Osteoblast (primary cell): ENCODE results near the gene TMPRSS3. TPM values are rescaled to one million over a fixed set of nuclear protein-coding genes. Genes with fewer than 3 reads are reported as not detected.

Experiments
- DNase-seq: peaks from one replicate; pipeline ENCODE4 v3.0.0; 2011; ENCODE audit warnings: low spot score, mixed read lengths; ENCODE audit not compliant: insufficient read length; ENCODE audit errors: missing footprints
- H2AFZ ChIP-seq: 2 replicates; pipeline ENCODE4 v1.6.0; 2011; ENCODE audit warnings: mild to moderate bottlenecking, low read length
- H3K27ac ChIP-seq: 2 replicates; pipeline ENCODE4 v1.5.1; 2011; ENCODE audit warnings: mild to moderate bottlenecking, low read depth, low read length, moderate library complexity
- H3K27me3 ChIP-seq: 2 replicates; pipeline ENCODE4 v1.6.0; 2012; ENCODE audit warnings: mild to moderate bottlenecking, control low read depth, inconsistent platforms, low read length, moderate library complexity; ENCODE audit not compliant: insufficient read depth
- H3K36me3 ChIP-seq: 2 replicates; pipeline ENCODE4 v1.5.1; 2011; ENCODE audit warnings: mild to moderate bottlenecking, low read length, control low read depth, moderate library complexity; ENCODE audit not compliant: insufficient read depth
- H3K4me1 ChIP-seq: 2 replicates; pipeline ENCODE4 v1.5.1; 2011; ENCODE audit warnings: mild to moderate bottlenecking, low read length, control low read depth, moderate library complexity; ENCODE audit not compliant: insufficient read depth
- H3K4me2 ChIP-seq: 2 replicates; pipeline ENCODE4 v1.6.0; 2011; ENCODE audit warnings: mild to moderate bottlenecking, low read length; ENCODE audit not compliant: insufficient read depth
- H3K4me3 ChIP-seq: fragments of 200-600 bp; sonication (generic); 3 replicates; pipeline ENCODE4 v1.5.1; 2012; ENCODE audit warnings: mild to moderate bottlenecking, low read length, inconsistent platforms; ENCODE audit not compliant: insufficient read depth
- H3K79me2 ChIP-seq: 2 replicates; pipeline ENCODE4 v1.6.0; 2012; ENCODE audit warnings: mild to moderate bottlenecking, low read length, control low read depth, inconsistent platforms; ENCODE audit not compliant: insufficient read depth
- H3K9me3 ChIP-seq: 2 replicates; pipeline ENCODE4 v1.5.1; 2011; ENCODE audit warnings: low read depth, low read length, control low read depth
- H4K20me1 ChIP-seq: 2 replicates; pipeline ENCODE4 v1.6.0; 2012; ENCODE audit warnings: mild to moderate bottlenecking, low read length, control low read depth; ENCODE audit not compliant: insufficient read depth
- CTCF ChIP-seq: IDR thresholded peaks from 2 replicates; pipeline ENCODE4 v1.5.1; 2011; ENCODE audit warnings: mild to moderate bottlenecking, low read depth, low read length, moderate library complexity; ENCODE audit errors: extremely low read depth
- total RNA-seq: library from RNA; depleted of rRNA; stranded (reverse); fragments of >200 nt; gene quantifications from 2 replicates; pipeline ENCODE4 v1.2.3, GENCODE V29; 2012

The TMPRSS3 gene
- total RNA-seq, 1 donor, result not detected

GRCh38 chr21:42437786-42438185 lies 41.9 kb upstream of the TMPRSS3 start:
- no peaks in the 10 kb centered on the region for H3K27me3 ChIP-seq
- H4K20me1 ChIP-seq, result no peaks in the 10 kb centered on the region
- H3K9me3 ChIP-seq, result no peaks in the 10 kb centered on the region
- no peak overlapping the region for H3K4me3 ChIP-seq
- no peak overlapping the region for H3K4me2 ChIP-seq
- TF ChIP-seq CTCF, result no peak
- no peak for DNase-seq
- H3K4me1 ChIP-seq, result no peaks in the 10 kb centered on the region
- no peak overlapping the region for H2AFZ ChIP-seq
- H3K36me3 ChIP-seq, result no peaks in the 10 kb centered on the region
- H3K27ac ChIP-seq, result no peak overlapping the region
- H3K79me2 ChIP-seq, result no peaks in the 10 kb centered on the region

GRCh38 chr21:42436914-42437313 lies 41.1 kb upstream of the TMPRSS3 start:
- no peaks in the 10 kb centered on the region for H3K36me3 ChIP-seq
- no peaks in the 10 kb centered on the region for H3K79me2 ChIP-seq
- DNase-seq, result no peak
- no peak overlapping the region for H3K27ac ChIP-seq
- no peaks in the 10 kb centered on the region for H4K20me1 ChIP-seq
- no peak overlapping the region for H3K4me2 ChIP-seq
- no peaks in the 10 kb centered on the region for H3K27me3 ChIP-seq
- H3K9me3 ChIP-seq, result no peaks in the 10 kb centered on the region
- H3K4me1 ChIP-seq, result no peaks in the 10 kb centered on the region
- TF ChIP-seq CTCF, result no peak
- no peak overlapping the region for H3K4me3 ChIP-seq
- H2AFZ ChIP-seq, result no peak overlapping the region

GRCh38 chr21:42435833-42436232 lies 40.0 kb upstream of the TMPRSS3 start:
- Histone ChIP-seq H3K4me1 (no peaks in the 10 kb centered on the region), H3K27me3 (no peaks in the 10 kb centered on the region), H3K4me3 (no peak overlapping the region), H3K4me2 (no peak overlapping the region), H4K20me1 (no peaks in the 10 kb centered on the region), H2AFZ (no peak overlapping the region), H3K27ac (no peak overlapping the region), H3K36me3 (no peaks in the 10 kb centered on the region), H3K79me2 (no peaks in the 10 kb centered on the region), H3K9me3 (no peaks in the 10 kb centered on the region)
- no peak for TF ChIP-seq CTCF
- DNase-seq, result no peak

GRCh38 chr21:42435401-42435800 lies 39.5 kb upstream of the TMPRSS3 start:
- no peaks in the 10 kb centered on the region for H3K27me3 ChIP-seq
- no peak for DNase-seq
- H3K4me3 ChIP-seq, result no peak overlapping the region
- no peaks in the 10 kb centered on the region for H3K79me2 ChIP-seq
- no peak overlapping the region for H3K4me2 ChIP-seq
- TF ChIP-seq CTCF, result no peak
- no peaks in the 10 kb centered on the region for H3K9me3 ChIP-seq
- H3K36me3 ChIP-seq, result no peaks in the 10 kb centered on the region
- H4K20me1 ChIP-seq, result no peaks in the 10 kb centered on the region
- H2AFZ ChIP-seq, result no peak overlapping the region
- H3K27ac ChIP-seq, result no peak overlapping the region
- H3K4me1 ChIP-seq, result no peaks in the 10 kb centered on the region
